Activated CD4-positive, alpha-beta memory T cell treated with anti-CD3 and anti-CD28 coated beads for 36 hours (primary cell): Measurements from ENCODE around the gene TCERG1L. TPM values are rescaled to one million over a fixed set of nuclear protein-coding genes. Genes with fewer than 3 reads are reported as not detected.

Experiments
- CTCF ChIA-PET: fragments of 350-600 bp; sonication (Branson Sonifier 250); formaldehyde crosslinking; loops from one replicate; lab custom pipeline; 2021; ENCODE audit warnings: antibody characterized with exemption, inconsistent platforms; lab: Charles Lee
- POLR2A ChIA-PET: fragments of 350-600 bp; sonication (Branson Sonifier 250); formaldehyde crosslinking; loops from one replicate; lab custom pipeline; 2021; ENCODE audit warnings: antibody characterized with exemption; lab: Charles Lee
- DNase-seq: peaks from one replicate; pipeline ENCODE4 v3.0.0-alpha.2; 2020
- H3K27ac Mint-ChIP-seq: one replicate; pipeline ENCODE4 v1.8.0; 2021; ENCODE audit warnings: mixed read lengths
- H3K27me3 Mint-ChIP-seq: one replicate; pipeline ENCODE4 v1.8.0; 2021; ENCODE audit warnings: mixed read lengths
- H3K36me3 Mint-ChIP-seq: one replicate; pipeline ENCODE4 v1.8.0; 2021; ENCODE audit warnings: mixed read lengths
- H3K4me1 Mint-ChIP-seq: one replicate; pipeline ENCODE4 v1.8.0; 2021; ENCODE audit warnings: low read depth, mixed read lengths
- H3K4me3 Mint-ChIP-seq: one replicate; pipeline ENCODE4 v1.8.0; 2021; ENCODE audit warnings: mild to moderate bottlenecking, mixed read lengths
- H3K9me3 Mint-ChIP-seq: one replicate; pipeline ENCODE4 v1.8.0; 2021; ENCODE audit warnings: mixed read lengths
- intact Hi-C: fragments of 100-400 bp; cut with micrococcal nuclease; formaldehyde crosslinking; loops from one replicate; pipeline ENCODE4 v1.15.1; 2023
- total RNA-seq, 2 experiments: library from RNA; stranded (reverse); gene quantifications; one replicate each; pipeline ENCODE4 v1.2.3, GENCODE V29; 2021

TCERG1L gene
- total RNA-seq, 2 experiments from 2014 or later, result not detected

- Mint-ChIP-seq H3K4me1 (no peaks in the 10 kb centered on the region), H3K36me3 (no peaks in the 10 kb centered on the region), H3K9me3 (peaks cover 2% of the 10 kb centered on the region), H3K27me3 (no peaks in the 10 kb centered on the region), H3K27ac (no peak overlapping the region), H3K4me3 (no peak overlapping the region)
- intact Hi-C loops, result no loop called here
- ChIA-PET POLR2A (no interaction called here), CTCF (no interaction called here)
- DNase-seq, result no peak
These were observed 219.1 kb downstream of the TCERG1L start for GRCh38 chr10:131092386-131092785.

DNA sequence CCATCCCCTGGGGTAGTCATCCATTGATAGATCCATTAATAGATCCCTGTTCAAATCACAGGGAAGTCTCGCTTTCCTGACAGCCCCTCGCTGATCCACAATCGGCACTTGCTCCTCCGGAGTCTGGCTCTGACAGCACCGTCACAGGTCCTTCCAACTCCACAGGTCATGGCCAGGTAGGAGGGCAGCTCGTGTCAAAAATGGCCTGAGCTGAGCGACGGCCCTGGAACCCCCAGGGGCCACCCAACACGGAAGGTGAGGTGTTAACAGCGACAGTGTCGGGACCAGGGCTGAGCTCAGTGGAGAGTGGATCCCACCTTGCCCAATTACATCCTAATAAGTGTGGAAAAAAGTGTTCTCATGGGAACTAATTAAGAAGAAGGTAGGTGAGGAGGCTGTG, 219.8 kb downstream of the TCERG1L start:
- peaks cover 2% of the 10 kb centered on the region for H3K9me3 Mint-ChIP-seq
- intact Hi-C loops, result no loop called here
- no peaks in the 10 kb centered on the region for H3K4me1 Mint-ChIP-seq
- H3K4me3 Mint-ChIP-seq, result no peak overlapping the region
- ChIA-PET POLR2A (no interaction called here), CTCF (no interaction called here)
- no peaks in the 10 kb centered on the region for H3K27me3 Mint-ChIP-seq
- no peak for DNase-seq
- H3K27ac Mint-ChIP-seq, result no peak overlapping the region
- no peaks in the 10 kb centered on the region for H3K36me3 Mint-ChIP-seq

GRCh38 chr10:131090761-131091661, 220.5 kb downstream of the TCERG1L start:
- Mint-ChIP-seq H3K27me3 (no peaks in the 10 kb centered on the region), H3K9me3 (peaks cover 2% of the 10 kb centered on the region), H3K4me3 (no peak overlapping the region), H3K36me3 (no peaks in the 10 kb centered on the region), H3K27ac (no peak overlapping the region), H3K4me1 (no peaks in the 10 kb centered on the region)
- intact Hi-C loops, result no loop called here
- ChIA-PET POLR2A (no interaction called here), CTCF (no interaction called here)
- no peak for DNase-seq

DNA sequence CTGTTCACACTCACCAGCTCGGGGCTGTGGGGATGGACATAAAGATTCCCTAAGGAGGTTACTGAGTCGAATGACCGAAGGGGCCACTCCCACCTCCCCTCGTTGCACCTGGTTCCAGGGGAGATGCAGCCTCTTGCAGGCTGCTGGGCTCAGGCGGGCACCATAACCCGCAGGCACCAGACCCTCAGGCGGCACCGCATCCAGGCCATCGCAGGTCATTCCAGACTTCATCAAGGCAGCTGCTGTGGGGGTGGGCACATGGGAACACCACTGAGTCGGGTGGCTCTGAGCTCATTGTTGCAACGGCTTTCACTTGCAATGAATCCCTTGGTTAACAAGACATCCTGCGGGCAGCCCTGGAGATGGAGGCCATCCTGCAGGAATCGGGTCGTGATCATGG, 221.7 kb downstream of the TCERG1L start:
- intact Hi-C loops, result no loop called here
- Mint-ChIP-seq H3K36me3 (no peaks in the 10 kb centered on the region), H3K27me3 (no peaks in the 10 kb centered on the region), H3K27ac (no peak overlapping the region), H3K4me1 (no peaks in the 10 kb centered on the region), H3K9me3 (peaks cover 2% of the 10 kb centered on the region), H3K4me3 (no peak overlapping the region)
- ChIA-PET POLR2A (no interaction called here), CTCF (no interaction called here)
- no peak for DNase-seq

GRCh38 chr10:131089150-131089549, 222.4 kb downstream of the TCERG1L start:
- CTCF ChIA-PET, result no interaction called here
- POLR2A ChIA-PET, result no interaction called here
- H3K4me3 Mint-ChIP-seq, result no peak overlapping the region
- no peak for DNase-seq
- H3K27me3 Mint-ChIP-seq, result no peaks in the 10 kb centered on the region
- no peaks in the 10 kb centered on the region for H3K36me3 Mint-ChIP-seq
- H3K27ac Mint-ChIP-seq, result no peak overlapping the region
- no peaks in the 10 kb centered on the region for H3K4me1 Mint-ChIP-seq
- intact Hi-C loops, result no loop called here
- H3K9me3 Mint-ChIP-seq, result peaks cover 2% of the 10 kb centered on the region

GRCh38 chr10:131088619-131089018, 222.9 kb downstream of the TCERG1L start:
- DNase-seq, result no peak
- CTCF ChIA-PET, result no interaction called here

GRCh38 chr10:131087464-131088215, 223.9 kb downstream of the TCERG1L start:
- ChIA-PET POLR2A (no interaction called here), CTCF (no interaction called here)
- intact Hi-C loops, result no loop called here
- no peak overlapping the region for H3K4me3 Mint-ChIP-seq
- no peak overlapping the region for H3K27ac Mint-ChIP-seq
- no peak for DNase-seq
- peaks cover 2% of the 10 kb centered on the region for H3K9me3 Mint-ChIP-seq
- H3K27me3 Mint-ChIP-seq, result no peaks in the 10 kb centered on the region
- H3K4me1 Mint-ChIP-seq, result no peaks in the 10 kb centered on the region
- no peaks in the 10 kb centered on the region for H3K36me3 Mint-ChIP-seq

More at GRCh38 chr10:131088619-131089018, 222.9 kb downstream of the TCERG1L start:
- Mint-ChIP-seq H3K27me3 (no peaks in the 10 kb centered on the region), H3K27ac (no peak overlapping the region), H3K36me3 (no peaks in the 10 kb centered on the region), H3K4me3 (no peak overlapping the region), H3K9me3 (peaks cover 2% of the 10 kb centered on the region), H3K4me1 (no peaks in the 10 kb centered on the region)
- POLR2A ChIA-PET, result no interaction called here
- intact Hi-C loops, result no loop called here

- Mint-ChIP-seq H3K27me3 (no peaks in the 10 kb centered on the region), H3K4me1 (no peaks in the 10 kb centered on the region), H3K9me3 (peaks cover 2% of the 10 kb centered on the region), H3K36me3 (no peaks in the 10 kb centered on the region), H3K27ac (no peak overlapping the region), H3K4me3 (no peak overlapping the region)
- ChIA-PET POLR2A (no interaction called here), CTCF (no interaction called here)
- DNase-seq, result no peak
- intact Hi-C loops, result no loop called here
These were observed 225.0 kb downstream of the TCERG1L start for GRCh38 chr10:131086511-131086910.

GRCh38 chr10:131086094-131086493, 225.4 kb downstream of the TCERG1L start:
- Mint-ChIP-seq H3K36me3 (no peaks in the 10 kb centered on the region), H3K27ac (no peak overlapping the region), H3K4me1 (no peaks in the 10 kb centered on the region), H3K4me3 (no peak overlapping the region), H3K27me3 (no peaks in the 10 kb centered on the region), H3K9me3 (peaks cover 2% of the 10 kb centered on the region)
- DNase-seq, result no peak
- POLR2A ChIA-PET, result no interaction called here
- CTCF ChIA-PET, result no interaction called here
- intact Hi-C loops, result no loop called here

DNA sequence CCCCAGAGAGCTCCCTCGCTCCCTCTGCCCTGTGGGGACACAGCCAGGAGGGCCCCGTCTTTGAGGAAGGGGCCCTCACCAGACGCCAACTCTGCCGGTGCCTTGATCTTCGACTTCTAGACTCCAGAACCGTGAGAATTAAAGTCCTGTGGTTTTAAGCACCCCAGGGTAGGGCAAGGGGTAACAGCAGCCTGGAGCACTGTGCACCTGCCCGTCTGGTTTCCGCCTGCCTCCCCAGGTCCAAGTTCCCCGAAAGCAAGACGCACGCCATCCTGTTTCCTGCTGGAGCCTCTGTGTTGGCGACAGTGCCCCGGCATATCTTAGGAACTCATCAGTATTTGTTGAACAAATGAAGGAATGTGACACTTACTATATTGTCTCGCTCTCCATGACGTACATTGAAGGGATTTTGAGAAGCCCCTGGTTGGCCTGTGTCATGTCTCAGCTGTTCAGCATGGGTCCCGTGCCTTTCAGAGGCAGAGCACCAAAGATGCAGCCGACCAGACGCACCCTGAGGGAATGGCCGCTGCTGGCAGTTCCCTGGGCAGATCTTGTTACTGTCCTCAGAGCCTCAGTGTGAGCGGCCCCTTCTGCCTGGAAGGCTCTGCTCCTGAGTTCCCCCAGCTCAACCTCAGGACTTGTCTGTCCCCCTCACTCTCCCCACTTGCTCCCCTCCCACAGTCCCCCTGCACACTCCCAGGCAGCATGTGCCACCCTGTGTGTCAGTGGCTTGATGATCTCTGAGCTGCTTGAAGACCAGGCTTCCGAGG, 226.2 kb downstream of the TCERG1L start:
- Mint-ChIP-seq H3K27me3 (no peaks in the 10 kb centered on the region), H3K27ac (no peak overlapping the region), H3K36me3 (no peaks in the 10 kb centered on the region), H3K9me3 (peaks cover 2% of the 10 kb centered on the region), H3K4me1 (no peaks in the 10 kb centered on the region), H3K4me3 (no peak overlapping the region)
- intact Hi-C loops, result no loop called here
- CTCF ChIA-PET, result no interaction called here
- POLR2A ChIA-PET, result no interaction called here
- DNase-seq, result no peak

- Mint-ChIP-seq H3K9me3 (peaks cover 2% of the 10 kb centered on the region), H3K4me3 (no peak overlapping the region), H3K4me1 (no peaks in the 10 kb centered on the region), H3K27me3 (no peaks in the 10 kb centered on the region), H3K27ac (no peak overlapping the region), H3K36me3 (no peaks in the 10 kb centered on the region)
- no peak for DNase-seq
- intact Hi-C loops, result no loop called here
- CTCF ChIA-PET, result no interaction called here
- POLR2A ChIA-PET, result no interaction called here
These were observed 226.8 kb downstream of the TCERG1L start for GRCh38 chr10:131084791-131085090.
